NCI-H524 (cell line): ENCODE results near the gene NFE2L2.
"Not testable (repeated sequence)": the region's sequence is repeated elsewhere in the genome, so short reads cannot be mapped to it uniquely, and the experiment has no call there.

Source experiments
- DNase-seq, 2 experiments: peaks; one replicate each; lab custom pipeline; 2025; lab: John Stamatoyannopoulos, UW

Gene NFE2L2

GRCh38 chr2:177279847-177280246 lies 15.3 kb upstream of the NFE2L2 start:
- no peak for DNase-seq

DNA sequence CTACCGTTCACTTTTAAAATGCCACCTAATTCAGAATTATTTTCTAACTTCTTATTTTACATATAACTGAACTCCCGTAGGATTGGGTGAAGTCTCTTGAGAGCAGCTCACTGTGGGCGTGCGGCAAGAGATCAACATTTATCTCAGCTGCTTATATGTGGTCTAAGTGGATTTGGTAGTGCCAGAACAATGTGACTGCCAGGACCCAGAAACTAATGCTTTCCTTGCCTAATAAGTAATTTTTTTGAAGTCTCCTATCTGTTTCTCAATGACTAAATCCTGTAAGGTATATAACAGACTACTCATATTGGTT lies 11.2 kb upstream of the NFE2L2 start:
- no peak for DNase-seq

DNA sequence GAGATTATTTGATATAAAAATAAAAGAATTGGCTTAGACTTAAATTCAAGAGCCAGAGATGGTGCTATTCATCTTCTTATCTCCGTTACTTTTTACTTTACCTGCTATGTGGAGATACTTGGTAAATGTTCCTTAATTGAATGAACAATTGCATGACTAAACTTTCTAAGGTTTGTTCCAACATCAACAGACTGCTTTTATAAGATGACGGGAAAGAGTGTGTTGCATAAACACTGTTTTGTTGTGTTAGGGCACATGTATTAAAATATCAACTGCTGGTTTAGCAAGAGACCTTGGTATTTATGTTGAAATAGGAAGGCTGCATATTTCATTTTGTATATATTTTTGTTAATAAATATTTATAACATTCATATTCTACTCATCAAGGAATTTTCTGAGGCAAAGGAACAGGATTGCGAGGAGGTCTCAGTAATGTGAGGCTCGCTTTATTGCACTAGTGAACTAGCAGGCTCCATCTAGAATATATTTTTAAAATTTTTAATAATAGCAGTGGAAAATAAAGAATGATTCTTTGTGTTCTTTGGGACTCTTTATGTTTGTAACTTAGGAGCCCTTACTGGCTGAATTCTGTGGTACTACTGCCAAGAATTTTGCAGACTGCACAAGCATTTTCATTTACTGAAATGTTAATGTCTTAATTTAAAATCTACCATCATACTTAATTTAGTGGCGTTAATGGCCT lies 10.7 kb upstream of the NFE2L2 start:
- DNase-seq: no peak

DNA sequence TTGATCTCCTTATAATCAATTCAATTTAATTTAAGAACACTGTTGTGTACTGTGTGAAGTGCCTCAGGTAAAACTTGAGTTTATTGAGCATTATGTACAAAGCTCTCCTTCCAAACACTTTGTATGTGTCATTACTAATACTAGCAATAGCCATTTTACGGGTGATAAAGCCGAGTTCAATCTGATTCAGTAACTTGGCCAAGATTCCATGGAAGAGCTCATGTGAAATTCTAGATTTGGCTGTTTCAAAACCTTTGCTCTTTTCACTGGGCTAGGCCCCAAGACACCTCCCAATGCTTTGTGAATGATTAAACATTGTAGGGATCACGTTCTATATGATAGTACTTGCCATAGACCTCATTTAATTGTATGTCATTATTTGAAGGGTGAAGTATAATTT lies 8.9 kb upstream of the NFE2L2 start:
- no peak for DNase-seq

DNA sequence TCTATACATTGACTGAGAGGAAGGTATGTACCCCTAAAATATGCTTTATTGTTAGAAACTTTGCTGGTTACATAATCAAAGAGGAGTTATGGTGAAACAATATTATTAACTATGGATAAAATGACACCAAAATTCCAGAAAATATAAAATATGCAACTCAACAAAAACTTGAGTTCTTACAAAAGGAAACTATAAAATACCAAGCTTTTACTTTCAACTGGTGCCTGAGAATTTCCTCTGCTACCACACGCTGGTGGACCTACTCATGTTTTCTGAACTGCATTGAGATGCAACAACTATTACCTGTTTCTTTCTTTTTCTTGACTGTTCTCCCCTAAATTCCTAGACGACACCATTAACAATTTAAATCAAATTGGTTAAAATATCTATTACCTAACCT lies 8.2 kb upstream of the NFE2L2 start:
- DNase-seq: no peak

DNA sequence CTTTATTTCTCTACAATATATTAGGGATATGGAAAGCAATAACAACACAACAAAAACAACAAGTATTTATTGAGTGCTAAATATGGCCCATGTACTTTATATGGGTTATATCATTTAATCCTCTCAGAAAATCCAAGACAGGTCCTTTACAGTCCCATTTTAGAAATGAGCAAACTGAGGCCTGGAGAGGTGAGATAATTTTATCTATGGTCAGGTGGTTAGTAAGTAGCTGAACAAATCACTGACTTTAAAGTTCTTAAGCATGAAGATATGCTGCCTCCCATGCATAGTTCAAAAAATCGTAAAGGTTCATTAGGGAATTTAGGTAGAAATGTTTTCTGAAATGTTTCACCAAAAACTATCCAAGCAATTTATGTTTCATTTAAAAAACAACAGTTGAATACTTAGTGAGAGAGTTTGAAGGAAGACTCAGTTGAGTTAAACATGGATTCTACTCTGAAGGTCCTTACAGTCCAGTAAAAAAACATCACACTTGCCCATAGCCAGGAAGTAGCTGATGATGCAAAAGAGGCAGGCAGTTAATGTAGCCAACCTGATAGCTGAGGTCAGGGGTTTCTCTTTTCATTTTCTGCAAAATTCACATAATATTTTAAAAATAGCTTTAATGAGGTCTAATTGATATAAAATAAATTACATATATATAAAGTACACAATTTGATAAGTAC lies 7.6 kb upstream of the NFE2L2 start:
- no peak for DNase-seq

- DNase-seq: no peak
These were observed 6.0 kb upstream of the NFE2L2 start for GRCh38 chr2:177270531-177270930.

- no peak for DNase-seq
These were observed 4.4 kb upstream of the NFE2L2 start for GRCh38 chr2:177268901-177269300.

GRCh38 chr2:177268187-177268871 lies 3.8 kb upstream of the NFE2L2 start:
- DNase-seq: no peak

- DNase-seq: not testable (repeated sequence)
These were observed 2.4 kb upstream of the NFE2L2 start for GRCh38 chr2:177266955-177267354.

DNA sequence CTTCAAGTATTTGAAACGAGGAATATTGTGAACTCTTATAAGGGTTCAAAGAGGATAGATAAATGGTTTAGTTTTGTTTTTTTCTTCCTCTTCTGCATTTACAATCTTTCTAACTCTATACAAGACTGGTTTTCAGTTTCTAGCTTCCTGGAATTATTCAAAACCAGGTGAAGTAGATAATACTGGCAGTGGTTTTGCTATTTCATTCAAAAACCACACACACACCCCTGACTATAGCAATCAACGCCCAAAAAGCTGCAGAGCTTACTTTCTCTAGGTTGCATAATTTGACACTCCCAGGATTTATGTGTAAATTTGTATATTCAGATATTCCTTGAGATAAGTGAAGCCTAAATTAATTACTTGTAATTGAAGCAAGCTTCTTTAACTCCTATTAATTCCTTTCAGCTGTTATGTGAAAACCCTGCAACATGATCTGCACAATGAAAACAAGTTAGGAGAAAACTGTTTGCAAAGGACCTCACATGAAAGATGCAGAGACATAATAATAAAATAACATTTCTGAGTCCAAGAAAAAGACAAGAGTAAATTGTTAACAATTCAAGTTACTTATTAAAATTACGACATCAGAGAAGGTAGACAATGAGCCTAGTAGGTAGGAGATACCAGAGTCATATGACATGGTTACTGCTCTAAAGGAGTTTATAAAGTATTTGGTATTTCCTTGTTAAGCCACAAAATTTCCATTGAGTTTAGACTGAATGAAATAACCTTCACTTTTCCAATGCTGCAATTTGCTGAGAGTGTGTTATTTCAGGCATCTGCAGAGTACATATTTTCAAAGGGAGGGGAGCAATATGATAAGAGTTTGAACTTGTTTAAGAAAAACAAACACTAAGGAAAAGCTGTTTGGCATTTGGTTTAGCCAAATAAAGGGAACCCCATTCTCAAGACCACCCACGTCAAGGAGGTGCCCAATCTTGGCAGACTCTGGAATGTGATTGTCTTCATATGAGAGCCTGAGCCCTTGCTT lies 1.6 kb upstream of the NFE2L2 start:
- peak in 1 of 2 experiments; percentile 7 for DNase-seq

- DNase-seq: peak in 1 of 2 experiments; percentile 41
These were observed 276 bp downstream of the NFE2L2 start for GRCh38 chr2:177264209-177264692.

- peak; percentile 87 to 94 for DNase-seq
These were observed 897 bp downstream of the NFE2L2 start for GRCh38 chr2:177263451-177264208.

GRCh38 chr2:177262958-177263450 lies 1.5 kb downstream of the NFE2L2 start:
- no peak for DNase-seq

- peak in 1 of 2 experiments; percentile 29 for DNase-seq
These were observed 2.4 kb downstream of the NFE2L2 start for GRCh38 chr2:177262092-177262491.

- DNase-seq: no peak
These were observed 3.1 kb downstream of the NFE2L2 start for GRCh38 chr2:177261116-177262060.

GRCh38 chr2:177260379-177260778 lies 4.1 kb downstream of the NFE2L2 start:
- DNase-seq: no peak

GRCh38 chr2:177258059-177258458 lies 6.5 kb downstream of the NFE2L2 start:
- no peak for DNase-seq

DNA sequence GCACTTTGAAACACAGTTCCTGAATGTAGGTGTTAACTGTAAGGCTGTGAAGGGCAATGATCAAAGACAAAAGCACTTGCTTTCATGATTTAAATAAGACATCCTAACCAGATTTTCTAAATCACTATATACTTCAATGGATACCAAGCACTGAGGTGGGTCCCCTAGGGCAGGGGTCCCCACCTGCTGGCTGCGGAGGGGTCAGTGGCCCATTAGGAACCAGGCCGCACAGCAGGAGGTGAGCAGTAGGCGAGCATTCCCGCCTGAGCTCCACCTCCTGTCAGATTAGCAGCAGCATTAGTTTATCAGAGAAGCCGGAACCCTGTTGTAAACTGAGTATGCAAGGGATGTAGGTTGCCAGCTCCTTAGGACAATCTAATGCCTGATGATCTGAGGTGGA lies 7.1 kb downstream of the NFE2L2 start:
- no peak for DNase-seq

- no peak for DNase-seq
These were observed 7.8 kb downstream of the NFE2L2 start for GRCh38 chr2:177256695-177257094.
